ENCODE data around the gene VSTM5.

Gene VSTM5

GRCh38 chr11:93817426-93818348, 32.7 kb downstream of the VSTM5 start:
- TF ChIP-seq ZFX (IDR thresholded peaks at IDR 0.05), result no peak
- TF ChIP-seq CTCF (conservative IDR thresholded peaks at IDR 0.05), result no peak
- H3K27ac ChIP-seq, result no peak overlapping the region

- no peak overlapping the region for H3K27ac ChIP-seq
- no peak for TF ChIP-seq CTCF (conservative IDR thresholded peaks at IDR 0.05)
- no peak for TF ChIP-seq ZFX (IDR thresholded peaks at IDR 0.05)
These were observed 35.3 kb downstream of the VSTM5 start for GRCh38 chr11:93814966-93815633.

GRCh38 chr11:93813974-93814373, 36.4 kb downstream of the VSTM5 start:
- TF ChIP-seq ZFX (IDR thresholded peaks at IDR 0.05), result no peak
- no peak for TF ChIP-seq CTCF (conservative IDR thresholded peaks at IDR 0.05)
- no peak overlapping the region for H3K27ac ChIP-seq

- no peak overlapping the region for H3K27ac ChIP-seq
- TF ChIP-seq CTCF (conservative IDR thresholded peaks at IDR 0.05) (no peak), ZFX (IDR thresholded peaks at IDR 0.05) (no peak)
These were observed 42.4 kb downstream of the VSTM5 start for GRCh38 chr11:93807980-93808379.

GRCh38 chr11:93804879-93805278, 45.5 kb downstream of the VSTM5 start:
- TF ChIP-seq CTCF (conservative IDR thresholded peaks at IDR 0.05), result no peak
- no peak for TF ChIP-seq ZFX (IDR thresholded peaks at IDR 0.05)
- H3K27ac ChIP-seq, result no peak overlapping the region

GRCh38 chr11:93801366-93801765, 49.1 kb downstream of the VSTM5 start:
- H3K27ac ChIP-seq, result no peak overlapping the region
- no peak for TF ChIP-seq CTCF (conservative IDR thresholded peaks at IDR 0.05)
- no peak for TF ChIP-seq ZFX (IDR thresholded peaks at IDR 0.05)
